GM19372 (cell line): ENCODE results near the gene IFT122.

Experiments
- ATAC-seq: cut with Tn5 transposase; IDR thresholded peaks from one replicate; pipeline ENCODE4 v1.9.1; 2021; ENCODE audit warnings: mild to moderate bottlenecking, low read depth, moderate library complexity; ENCODE audit not compliant: unreplicated experiment

Gene IFT122

GRCh38 chr3:129567176-129567705 is 127.2 kb downstream of the IFT122 start:
- ATAC-seq, result no peak

- no peak for ATAC-seq
These were observed 127.9 kb downstream of the IFT122 start for GRCh38 chr3:129567939-129568338.

- no peak for ATAC-seq
These were observed 129.8 kb downstream of the IFT122 start for GRCh38 chr3:129569856-129570255.
